PC-3 (cell line): ENCODE results near the gene CDC5L.

ENCODE experiments used
- CTCF ChIP-seq: fragments of 300-600 bp; sonication (generic); conservative IDR thresholded peaks from 2 replicates; pipeline ENCODE4 v1.5.1; 2017; ENCODE audit warnings: antibody characterized with exemption, low read depth, mild to moderate bottlenecking, low read length
- EZH2 ChIP-seq: fragments of 300-600 bp; sonication (generic); IDR thresholded peaks from one replicate; pipeline ENCODE4 v1.6.1; 2017; ENCODE audit warnings: antibody characterized with exemption, mild to moderate bottlenecking, low read length; ENCODE audit not compliant: unreplicated experiment
- EZH2phosphoT487 ChIP-seq: fragments of 300-600 bp; sonication (generic); IDR thresholded peaks from 2 replicates; pipeline ENCODE4 v1.6.1; 2018; ENCODE audit warnings: mild to moderate bottlenecking, antibody characterized with exemption, low read length, borderline replicate concordance

GRCh38 chr6:44454198-44454597, 66.7 kb downstream of the CDC5L start:
- TF ChIP-seq CTCF = no peak
- TF ChIP-seq EZH2phosphoT487 = no peak
- no peak for TF ChIP-seq EZH2
